NB4 (cell line): Measurements from ENCODE around the gene MRPL54.

ENCODE experiments used
- CTCF ChIP-seq: IDR thresholded peaks from one replicate; pipeline ENCODE4 v1.5.1; 2012; ENCODE audit warnings: low read depth, low read length
- MAX ChIP-seq: IDR thresholded peaks from 2 replicates; pipeline ENCODE4 v1.6.1; 2011; ENCODE audit warnings: low read depth, low read length
- MYC ChIP-seq: IDR thresholded peaks from 2 replicates; pipeline ENCODE4 v1.6.1; 2011; ENCODE audit warnings: low read depth, low read length
- POLR2A ChIP-seq: IDR thresholded peaks from 2 replicates; pipeline ENCODE4 v1.6.1; 2011; ENCODE audit warnings: mild to moderate bottlenecking; ENCODE audit not compliant: insufficient read length; ENCODE audit errors: extremely low read depth

- TF ChIP-seq CTCF (no peak), MAX (no peak), POLR2A (no peak), MYC (no peak)
These were observed 44.6 kb downstream of the MRPL54 start for GRCh38 chr19:3807131-3807480.
